Retinal pigment epithelial cell (primary cell): ENCODE results near the gene KIF21B.

Source experiments
- DNase-seq: peaks from one replicate; pipeline ENCODE4 v3.0.0-alpha.2; 2010; ENCODE audit warnings: low read depth
- H3K4me3 ChIP-seq: 2 replicates; pipeline ENCODE4 v1.5.1; 2011; ENCODE audit warnings: mild to moderate bottlenecking, low read length, control low read depth, moderate library complexity
- CTCF ChIP-seq: conservative IDR thresholded peaks from 2 replicates; pipeline ENCODE4 v1.5.1; 2011; ENCODE audit warnings: low read depth, low read length, control low read depth, inconsistent platforms

KIF21B gene

GRCh38 chr1:200960948-200961340 lies 62.6 kb downstream of the KIF21B start:
- H3K4me3 ChIP-seq = no peak overlapping the region
- no peak for DNase-seq
- no peak for TF ChIP-seq CTCF

- TF ChIP-seq CTCF = no peak
- no peak overlapping the region for H3K4me3 ChIP-seq
- DNase-seq = no peak
Observed at GRCh38 chr1:200960236-200960947, 63.1 kb downstream of the KIF21B start.

- TF ChIP-seq CTCF = no peak
Observed at GRCh38 chr1:200959411-200959921, 64.0 kb downstream of the KIF21B start.

GRCh38 chr1:200958597-200958996 lies 64.9 kb downstream of the KIF21B start:
- no peak overlapping the region for H3K4me3 ChIP-seq
- no peak for DNase-seq
- TF ChIP-seq CTCF = no peak

More at GRCh38 chr1:200959411-200959921, 64.0 kb downstream of the KIF21B start:
- no peak for DNase-seq
- no peak overlapping the region for H3K4me3 ChIP-seq

GRCh38 chr1:200954434-200954833 lies 69.1 kb downstream of the KIF21B start:
- H3K4me3 ChIP-seq = no peak overlapping the region
- DNase-seq = no peak
- TF ChIP-seq CTCF = no peak

- TF ChIP-seq CTCF = no peak
- no peak overlapping the region for H3K4me3 ChIP-seq
- DNase-seq = no peak
Observed at GRCh38 chr1:200951016-200951415, 72.5 kb downstream of the KIF21B start.

- H3K4me3 ChIP-seq = no peak overlapping the region
- DNase-seq = no peak
- TF ChIP-seq CTCF = no peak
Observed at GRCh38 chr1:200949626-200950025, 73.9 kb downstream of the KIF21B start.
